DMS 273 treated with DMSO at 0.1 percent for 48 hours (cell line): Measurements from ENCODE around the gene SPOUT1.
"Not testable (repeated sequence)": the region's sequence is repeated elsewhere in the genome, so short reads cannot be mapped to it uniquely, and the experiment has no call there.

Experiments
- DNase-seq: peaks from one replicate; lab custom pipeline; 2025; lab: John Stamatoyannopoulos, UW

The SPOUT1 gene

DNA sequence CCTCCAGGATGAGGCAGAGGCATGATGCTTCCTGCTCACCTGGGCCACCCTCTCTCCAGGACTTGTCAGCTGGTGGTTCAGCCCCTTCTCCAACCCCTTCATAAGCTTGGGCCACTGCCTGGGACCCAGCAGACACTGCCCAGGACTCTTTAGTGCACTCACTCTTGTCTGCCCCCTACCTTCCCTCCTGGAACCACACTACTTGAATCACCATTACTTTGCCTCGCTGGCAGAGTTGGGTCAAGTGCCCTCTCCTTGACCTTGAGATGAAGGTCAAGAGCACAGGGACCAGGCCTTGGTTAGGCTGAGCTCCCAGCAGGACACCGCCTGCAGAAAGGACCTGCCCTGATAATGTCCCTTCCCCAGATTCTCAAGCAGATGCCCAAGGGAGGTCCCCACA is 19.8 kb downstream of the SPOUT1 start:
- no peak for DNase-seq

DNA sequence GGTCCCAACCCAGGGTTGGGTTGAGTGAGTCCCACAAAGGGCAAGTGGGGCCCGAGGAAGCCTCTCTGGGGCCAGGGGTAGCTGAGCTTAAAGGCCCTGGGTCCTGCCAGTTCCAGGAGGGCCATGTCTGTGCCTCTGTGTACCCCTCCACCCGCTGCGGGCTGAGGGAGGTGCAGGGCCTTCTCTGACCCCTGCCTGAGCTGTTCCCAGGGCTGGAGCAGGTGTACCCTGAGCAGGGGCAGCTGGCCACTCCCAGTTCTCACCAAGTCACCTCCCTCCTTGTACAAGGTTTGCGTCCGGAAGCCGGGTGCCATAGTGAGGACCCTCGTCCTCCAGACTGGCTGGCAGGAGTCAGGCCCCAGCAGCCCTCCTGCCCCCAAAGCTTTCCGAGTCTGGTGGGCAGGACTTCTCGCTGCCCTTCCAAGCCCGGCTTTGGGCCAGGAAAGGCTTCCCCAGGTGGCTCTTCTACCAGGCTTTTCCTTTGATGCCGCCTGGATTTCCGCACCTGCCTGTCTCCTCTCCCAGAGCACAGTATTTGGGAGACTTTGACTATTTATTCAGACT is 20.5 kb downstream of the SPOUT1 start:
- no peak for DNase-seq

DNA sequence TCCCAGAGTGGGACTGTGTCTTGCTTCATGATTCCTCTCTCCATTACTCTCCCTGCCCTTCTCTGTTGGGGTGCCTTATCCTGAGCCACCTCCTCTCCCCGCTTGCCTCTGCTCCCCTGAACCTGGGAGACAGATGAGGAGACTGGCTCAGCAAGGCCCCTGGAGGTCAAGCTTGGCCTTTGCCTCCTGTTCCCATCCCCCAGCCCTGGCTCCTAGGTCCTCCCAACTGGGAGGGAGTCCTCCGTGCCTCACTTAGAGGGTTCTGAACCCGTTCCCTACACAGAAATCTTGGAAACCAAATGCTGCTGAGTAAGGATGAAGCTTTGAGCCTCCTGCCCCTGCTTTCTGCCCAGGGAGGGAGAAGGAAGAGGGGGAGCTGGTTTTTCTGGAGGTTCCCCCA is 21.1 kb downstream of the SPOUT1 start:
- DNase-seq: no peak

DNA sequence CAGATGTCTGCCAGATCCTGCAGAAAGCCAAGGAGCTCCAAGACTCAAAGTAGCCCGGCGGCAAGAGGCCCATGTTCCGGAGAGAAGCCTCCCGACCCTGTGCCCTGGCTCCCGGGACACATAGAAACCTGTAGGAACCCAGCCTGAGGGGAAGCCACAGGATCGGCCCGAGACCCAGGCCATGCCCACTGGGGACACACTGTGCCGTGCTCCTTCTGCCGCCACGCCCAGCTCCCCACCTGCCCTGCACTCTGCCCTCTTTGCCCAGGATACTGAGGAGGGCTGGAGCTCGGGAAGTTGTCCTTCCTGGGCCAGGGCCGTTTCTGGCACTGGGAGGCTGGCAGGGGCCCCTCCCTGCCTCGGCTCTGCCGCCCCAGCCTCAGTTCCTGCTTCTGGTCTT is 21.8 kb downstream of the SPOUT1 start:
- no peak for DNase-seq

DNA sequence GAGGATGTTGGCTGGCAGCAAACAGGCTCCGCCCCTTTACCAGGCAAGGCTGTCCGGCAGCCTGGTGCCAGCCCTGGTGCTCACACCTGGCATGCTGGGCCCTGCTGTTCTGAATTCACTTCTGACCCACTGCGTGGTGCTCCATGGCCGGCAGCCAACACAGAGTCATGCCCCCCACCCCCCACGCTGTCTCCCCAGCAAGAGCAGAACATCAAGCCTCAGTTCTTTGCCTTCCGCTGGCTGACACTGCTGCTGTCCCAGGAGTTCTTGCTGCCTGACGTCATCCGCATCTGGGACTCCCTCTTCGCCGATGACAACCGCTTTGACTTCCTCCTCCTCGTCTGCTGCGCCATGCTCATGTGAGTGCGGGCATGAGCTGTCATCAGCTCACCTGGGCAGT is 23.9 kb downstream of the SPOUT1 start:
- no peak for DNase-seq

DNA sequence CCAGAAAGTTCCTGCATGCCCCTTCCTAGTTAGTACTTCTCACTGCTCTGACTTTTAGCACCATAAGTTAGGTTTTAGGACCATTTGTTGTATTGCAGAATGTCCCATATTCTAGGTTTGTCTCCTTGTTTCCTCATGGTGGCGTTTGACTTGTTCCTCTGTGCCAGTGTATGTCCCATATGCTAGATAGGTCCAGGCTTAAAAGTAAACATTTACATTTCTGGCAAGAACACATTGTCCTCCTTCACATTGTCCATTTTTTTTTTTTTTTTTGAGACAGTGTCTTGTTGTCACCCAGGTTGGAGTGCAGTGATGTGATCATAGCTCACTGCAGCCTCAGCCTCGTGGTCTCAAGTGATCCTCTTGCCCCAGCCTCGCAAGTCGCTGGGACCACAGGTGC is 27.1 kb downstream of the SPOUT1 start:
- DNase-seq: no peak

DNA sequence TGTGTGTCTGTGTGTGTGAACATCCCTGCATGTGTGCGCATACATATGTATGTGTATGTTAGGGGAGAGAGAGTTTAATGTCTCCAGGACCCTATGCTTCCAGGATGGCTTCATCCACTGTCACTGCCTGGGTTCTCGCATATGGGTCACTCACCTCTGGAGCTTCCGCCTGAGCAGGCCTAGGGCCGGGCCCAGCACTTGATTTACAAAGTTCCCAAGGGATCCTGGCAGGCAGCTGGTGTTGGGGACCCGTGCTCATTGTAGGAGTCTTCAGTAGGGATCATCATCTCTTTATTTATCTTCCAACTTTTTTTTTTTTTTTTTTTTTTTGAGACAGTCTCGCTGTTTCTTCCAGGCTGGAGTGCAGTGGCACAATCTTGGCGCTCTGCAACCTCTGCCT is 29.5 kb downstream of the SPOUT1 start:
- no peak for DNase-seq

DNA sequence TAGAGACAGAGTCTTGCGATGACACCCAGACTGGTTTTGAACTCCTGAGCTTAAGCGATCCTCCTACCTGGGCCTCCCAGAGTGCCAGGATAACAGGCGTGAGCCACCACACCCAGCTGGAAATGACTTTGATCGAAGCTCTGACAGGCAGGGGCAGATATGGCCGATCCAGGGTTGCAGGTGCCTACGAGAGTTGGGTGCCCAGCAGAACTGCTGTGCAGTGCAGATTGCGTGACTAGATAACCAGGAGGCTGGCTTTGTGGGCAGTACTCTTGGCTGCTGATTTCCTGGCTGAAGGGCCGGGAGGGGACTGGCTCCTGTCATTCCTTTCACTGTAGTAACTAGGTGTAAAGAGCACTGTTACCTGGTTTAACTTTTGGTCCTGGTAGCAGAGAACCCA is 30.7 kb downstream of the SPOUT1 start:
- no peak for DNase-seq

DNA sequence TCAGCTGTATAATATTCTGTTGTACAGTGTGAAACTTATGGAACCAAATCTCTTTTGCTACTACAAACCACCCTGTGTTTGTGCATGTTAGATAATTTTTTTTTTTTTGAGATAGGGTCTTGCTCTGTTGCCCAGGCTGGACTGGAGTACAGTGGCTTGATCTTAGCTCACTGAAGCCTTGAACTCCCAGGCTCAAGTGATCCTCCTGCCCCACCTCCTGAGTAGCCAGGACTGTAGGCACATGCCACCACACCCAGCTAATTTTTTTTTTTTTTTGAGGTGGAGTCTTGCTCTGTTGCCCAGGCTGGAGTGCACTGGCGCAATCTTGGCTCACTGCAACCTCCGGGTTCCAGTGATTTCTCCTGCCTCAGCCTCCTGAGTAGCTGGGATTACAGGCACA is 34.6 kb downstream of the SPOUT1 start:
- not testable (repeated sequence) for DNase-seq

DNA sequence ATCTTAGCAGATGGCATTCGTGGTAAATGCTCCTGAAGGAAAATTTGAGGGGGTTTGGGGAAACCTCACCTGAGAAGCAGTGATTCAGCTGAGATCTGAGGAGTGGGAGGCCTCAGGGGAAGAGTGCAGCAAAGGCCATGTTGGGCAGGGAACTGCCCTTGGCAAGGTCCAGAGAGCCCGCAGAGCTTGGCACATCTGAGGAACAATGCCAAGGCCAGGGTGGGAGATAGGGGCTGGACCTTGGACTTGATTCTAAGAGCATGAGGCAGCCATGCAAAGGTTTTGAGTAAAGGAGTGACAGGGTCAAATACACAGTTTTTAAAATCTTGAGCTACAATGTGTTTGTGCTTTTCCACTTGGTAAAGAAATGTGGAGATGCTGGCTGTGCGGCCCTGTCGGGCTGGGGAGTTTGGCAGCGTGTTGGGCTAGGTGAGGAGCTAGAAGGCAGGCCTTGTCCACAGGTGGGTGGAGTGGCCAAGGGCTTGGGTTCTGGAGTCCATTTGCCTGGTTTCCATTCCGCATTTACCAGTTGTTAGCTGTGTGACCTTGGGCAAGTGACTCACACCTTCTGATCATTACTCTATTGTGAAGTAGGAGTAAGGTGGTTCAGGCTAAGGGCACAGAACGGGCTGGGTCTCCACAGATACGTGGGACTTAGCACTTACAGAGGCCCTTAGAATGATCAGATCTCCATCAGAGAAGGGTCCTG is 36.5 kb downstream of the SPOUT1 start:
- no peak for DNase-seq

DNA sequence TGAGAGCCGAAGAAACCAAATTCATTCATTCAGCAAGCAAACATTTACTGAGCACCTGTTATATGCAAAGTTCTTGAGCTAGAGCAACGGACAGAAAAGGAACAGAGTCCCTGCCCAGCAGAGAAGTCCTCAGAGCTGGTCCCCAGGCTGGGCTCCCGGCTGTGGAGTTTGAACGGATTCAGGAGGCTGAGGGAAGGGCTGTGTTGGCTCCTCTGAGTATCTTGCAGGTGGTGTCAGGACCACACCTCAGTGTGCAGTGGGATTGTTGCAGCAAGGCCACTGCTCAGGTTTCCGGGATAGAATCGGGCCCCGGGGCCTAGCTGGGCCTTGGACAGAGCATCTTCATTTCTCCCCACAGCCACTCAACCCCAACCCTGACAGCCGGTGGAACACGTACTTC is 37.5 kb downstream of the SPOUT1 start:
- no peak for DNase-seq

DNA sequence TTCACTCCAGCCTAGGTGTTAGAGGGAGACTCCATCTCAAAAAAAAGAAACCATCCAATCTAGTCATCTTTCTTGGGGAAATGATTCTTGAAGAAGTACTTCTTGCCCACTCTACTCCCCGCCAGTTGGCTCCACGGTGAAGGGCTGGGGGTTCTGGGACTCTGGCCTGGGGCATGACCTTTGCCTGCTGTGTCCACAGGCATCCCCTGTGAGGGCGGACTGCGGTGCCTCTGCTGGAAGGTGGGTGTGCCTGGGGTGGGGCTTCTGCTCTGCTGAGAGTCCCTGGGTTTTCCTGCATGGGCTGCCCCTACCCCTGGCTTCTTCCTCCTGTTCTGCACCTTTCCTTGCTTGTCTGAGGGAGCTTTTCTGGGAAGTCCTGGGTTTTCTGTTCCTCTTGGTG is 39.1 kb downstream of the SPOUT1 start:
- no peak for DNase-seq

DNA sequence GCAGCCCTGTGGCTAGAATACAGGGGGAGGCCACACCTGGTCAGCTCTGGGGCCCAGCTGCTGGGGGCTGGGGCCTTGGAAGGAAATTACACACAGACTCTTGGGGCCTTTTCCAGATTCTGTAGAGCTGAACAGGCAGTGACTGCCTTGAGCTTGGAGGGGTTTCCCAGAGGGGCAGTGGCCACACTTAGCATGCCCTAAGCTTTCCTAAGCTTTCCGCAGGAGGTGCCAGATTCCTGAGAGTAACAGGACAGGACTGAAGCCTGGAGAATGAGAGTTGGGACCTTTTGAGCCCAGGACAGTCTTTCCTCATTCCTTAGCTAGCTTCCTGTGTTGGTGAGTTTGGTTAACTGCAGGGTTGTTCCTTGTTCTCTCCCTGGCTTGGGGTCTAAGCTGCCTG is 41.1 kb downstream of the SPOUT1 start:
- DNase-seq: no peak

DNA sequence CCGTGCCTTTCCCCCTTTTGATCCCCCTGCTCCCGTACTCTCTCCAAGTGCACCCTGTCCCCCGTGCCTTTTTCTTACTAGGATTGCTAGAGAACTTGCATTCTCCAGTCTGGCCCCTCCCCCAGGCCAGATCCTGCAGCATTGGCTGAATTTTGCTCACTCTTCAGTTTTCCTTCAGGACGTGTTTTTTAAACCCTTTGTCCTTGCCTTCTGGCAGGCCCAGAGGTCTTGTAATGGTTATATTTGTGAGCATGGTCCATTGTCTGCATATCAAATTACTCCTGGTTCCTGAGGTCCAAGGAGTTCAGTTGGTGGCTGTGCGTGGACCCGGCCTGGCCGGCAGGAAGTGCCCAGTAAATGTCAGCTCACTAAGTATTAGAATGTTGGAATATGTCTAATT is 41.9 kb downstream of the SPOUT1 start:
- no peak for DNase-seq

DNA sequence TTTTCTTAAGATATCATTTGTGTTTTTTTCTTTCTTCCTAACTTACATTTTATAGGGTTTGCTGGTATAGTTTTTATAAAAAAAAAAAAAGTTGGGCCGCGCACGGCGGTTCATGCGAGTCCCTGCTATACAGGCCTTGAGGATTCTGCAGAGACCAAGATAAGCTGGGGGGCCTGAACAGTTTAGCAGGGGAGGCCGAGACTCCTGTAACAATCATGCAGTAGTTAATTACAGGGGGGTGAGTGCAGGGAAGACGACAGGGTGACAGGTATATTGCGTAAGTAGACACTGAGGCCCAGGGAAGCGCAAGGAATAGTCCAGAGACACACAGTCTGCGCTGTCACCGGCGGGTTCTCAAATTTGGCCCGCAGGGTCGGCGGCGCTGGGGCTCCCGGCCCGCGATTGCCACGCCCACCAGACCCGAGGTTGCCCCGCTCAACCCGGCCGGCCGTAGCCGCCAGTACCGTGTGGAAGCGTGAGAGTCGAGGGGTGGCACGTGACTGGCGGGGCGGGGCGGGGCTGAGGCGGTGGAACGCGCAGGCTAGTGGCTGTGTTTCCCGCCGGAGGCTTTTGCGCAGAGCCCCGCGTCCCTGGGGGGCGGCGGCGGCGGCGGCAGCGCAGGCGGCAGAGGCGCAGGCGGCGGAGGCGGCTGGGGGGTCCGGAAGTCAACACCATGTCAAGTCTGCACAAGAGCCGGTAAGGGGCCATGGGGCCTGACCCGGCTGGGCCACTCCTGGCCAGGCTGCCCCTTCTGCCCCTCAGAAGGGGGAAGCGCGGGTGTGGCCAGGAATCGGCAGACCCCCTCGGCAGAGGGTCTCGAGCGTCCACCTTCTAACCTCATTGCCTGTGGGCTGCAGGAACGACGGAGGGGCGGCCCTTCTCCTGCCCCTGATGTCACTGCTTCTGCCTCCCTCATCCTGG is 42.7 kb downstream of the SPOUT1 start, which contains the start of gene TBC1D13:
TBC1D13 (plus strand) TSS at position 573 of the 921 bp plus-strand sequence; CDS start at position 674, 101 bp downstream.
- DNase-seq: peak; percentile 64

DNA sequence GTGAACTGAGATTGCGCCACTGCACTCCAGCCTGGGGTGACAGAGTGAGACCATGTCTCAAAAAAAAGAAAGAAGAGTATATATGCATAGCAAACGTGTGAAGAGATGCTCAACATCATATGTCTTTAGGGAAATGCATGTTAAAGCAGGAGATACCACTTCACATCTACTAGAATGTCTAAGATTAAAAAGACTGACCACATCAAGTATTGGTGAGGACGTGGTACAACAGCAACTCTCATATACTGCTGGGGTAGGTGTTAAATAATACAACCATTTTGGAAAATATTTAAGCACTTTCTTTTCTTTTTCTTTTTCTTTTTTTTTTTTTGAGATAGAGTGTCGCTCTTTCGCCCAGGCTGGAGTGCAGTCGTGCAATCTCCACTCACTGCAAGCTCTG is 44.2 kb downstream of the SPOUT1 start:
- DNase-seq: no peak

DNA sequence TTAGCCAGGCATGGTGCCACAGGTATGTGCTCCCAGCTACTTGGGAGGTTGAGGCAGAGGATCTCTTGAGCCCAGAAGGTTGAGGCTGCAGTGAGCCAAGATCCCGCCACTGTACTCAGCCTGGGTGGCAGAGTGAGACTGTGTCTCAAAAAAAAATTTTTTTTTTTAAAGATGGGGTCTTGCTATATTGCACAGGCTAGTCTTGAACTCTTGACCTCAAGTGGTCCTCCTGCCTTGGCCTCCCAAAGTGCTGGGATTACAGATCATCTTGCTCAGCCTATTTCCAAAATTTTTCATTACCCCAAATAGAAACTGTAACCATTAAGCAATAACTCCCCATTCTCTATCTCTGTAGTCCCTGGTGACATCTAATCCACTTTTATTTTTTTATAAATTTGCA is 46.9 kb downstream of the SPOUT1 start:
- no peak for DNase-seq

DNA sequence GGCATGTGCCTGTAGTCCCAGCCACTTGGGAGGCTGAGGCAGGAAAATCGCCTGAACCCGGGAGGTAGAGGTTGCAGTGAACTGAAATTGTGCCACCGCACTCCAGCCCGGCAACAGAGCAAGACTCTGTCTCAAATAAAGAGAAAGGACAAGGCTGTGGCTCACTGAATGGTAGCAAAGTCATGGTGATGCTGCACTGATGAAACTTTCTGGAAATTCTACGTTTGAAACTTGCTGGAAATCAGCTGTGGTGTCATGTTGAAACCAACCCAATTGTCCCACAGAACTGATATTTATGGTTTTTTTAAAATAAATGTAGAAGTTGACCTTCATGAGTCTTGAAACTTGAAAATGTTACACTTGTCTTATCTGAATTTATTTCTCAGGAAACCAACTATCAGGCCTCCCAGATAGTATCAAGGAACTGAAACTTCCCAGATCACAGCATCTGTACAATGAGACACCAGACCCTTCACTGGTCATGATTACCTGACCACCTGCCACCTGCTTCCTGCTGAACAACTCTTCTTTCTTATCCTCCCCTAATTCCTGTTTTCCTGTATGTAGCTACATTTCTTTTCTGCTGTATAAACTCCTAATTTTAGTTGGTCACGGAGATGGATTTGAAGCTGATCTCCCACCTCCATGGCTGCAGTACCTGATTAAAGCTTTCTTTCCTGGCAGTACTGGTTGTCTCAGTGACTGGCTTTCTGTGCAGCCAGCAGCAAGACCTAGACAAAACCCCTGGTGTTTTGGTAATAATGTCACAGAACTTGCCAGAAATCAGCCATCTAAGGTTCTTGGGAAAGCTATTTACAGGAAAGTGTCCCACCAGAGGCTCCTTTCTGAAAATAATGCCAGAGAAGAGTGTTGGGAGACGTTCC is 48.2 kb downstream of the SPOUT1 start:
- DNase-seq: no peak

DNA sequence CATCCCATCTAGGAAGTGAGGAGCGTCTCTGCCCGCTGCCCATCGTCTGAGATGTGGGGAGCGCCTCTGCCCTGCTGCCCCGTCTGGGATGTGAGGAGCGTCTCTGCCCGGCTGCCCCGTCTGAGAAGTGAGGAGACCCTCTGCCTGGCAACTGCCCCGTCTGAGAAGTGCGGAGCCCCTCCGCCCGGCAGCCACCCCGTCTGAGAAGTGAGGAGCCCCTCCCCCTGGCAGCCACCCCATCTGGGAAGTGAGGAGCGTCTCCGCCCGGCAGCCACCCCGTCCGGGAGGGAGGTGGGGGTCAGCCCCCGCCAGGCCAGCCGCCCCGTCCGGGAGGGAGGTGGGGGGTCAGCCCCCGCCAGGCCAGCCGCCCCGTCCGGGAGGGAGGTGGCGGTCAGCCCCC is 49.5 kb downstream of the SPOUT1 start:
- DNase-seq: not testable (repeated sequence)

DNA sequence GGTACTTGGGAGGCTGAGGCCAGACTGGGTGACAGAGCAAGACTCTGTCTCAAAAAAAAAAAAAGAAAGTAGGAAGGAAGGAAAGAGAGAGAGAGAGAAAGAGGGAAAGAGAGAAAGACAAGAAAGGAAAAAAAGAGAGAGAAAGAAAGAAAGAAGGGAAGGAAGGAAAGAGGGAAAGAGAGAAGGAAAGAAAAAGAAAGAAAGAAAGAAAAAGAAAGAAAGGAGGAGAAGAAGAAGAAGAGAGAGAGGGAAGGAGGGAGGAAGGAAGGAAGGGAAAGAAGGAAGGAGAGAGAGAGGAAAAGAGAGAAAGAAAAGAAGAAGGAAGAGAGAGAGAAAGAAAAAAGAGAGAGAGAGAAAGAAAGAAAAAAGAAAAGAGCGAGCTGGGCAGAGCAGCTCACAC is 54.8 kb downstream of the SPOUT1 start:
- DNase-seq: no peak

DNA sequence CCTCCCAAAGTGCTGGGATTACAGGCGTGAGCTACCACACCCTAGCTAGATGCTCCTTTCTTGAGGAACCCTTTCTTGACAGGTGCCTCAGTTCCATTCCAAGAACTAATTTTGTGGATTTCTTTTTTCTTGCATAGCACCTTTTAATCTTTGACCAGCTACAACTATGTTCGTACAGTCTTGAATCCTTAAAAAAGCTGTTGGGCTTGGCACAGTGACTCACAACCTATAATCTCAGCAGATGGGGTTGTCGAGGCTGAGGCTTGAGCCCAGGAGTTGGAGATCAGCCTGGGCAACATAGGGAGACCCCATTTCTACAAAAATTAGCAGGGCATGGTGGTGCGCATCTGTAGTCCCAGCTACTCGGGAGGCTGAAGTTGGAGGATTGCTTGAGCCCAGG is 56.5 kb downstream of the SPOUT1 start:
- no peak for DNase-seq
